GM20000 (cell line): Measurements from ENCODE around the gene ANO6.
A peak's percentile ranks its signal among the peaks of the same experiment; 100 is the strongest.

Experiments
- DNase-seq: peaks from one replicate; pipeline ENCODE4 v3.0.0; 2012; ENCODE audit warnings: low spot score
- TF ChIP-seq, protein P1 (sequence below): IDR thresholded peaks from 2 replicates; pipeline ENCODE4 v1.5.1; 2012; ENCODE audit warnings: mild to moderate bottlenecking, control low read depth; ENCODE audit errors: extremely low read depth, missing control alignments

Gene ANO6

GRCh38 chr12:45246236-45246635 is 30.3 kb downstream of the ANO6 start:
- TF ChIP-seq, protein P1, sequence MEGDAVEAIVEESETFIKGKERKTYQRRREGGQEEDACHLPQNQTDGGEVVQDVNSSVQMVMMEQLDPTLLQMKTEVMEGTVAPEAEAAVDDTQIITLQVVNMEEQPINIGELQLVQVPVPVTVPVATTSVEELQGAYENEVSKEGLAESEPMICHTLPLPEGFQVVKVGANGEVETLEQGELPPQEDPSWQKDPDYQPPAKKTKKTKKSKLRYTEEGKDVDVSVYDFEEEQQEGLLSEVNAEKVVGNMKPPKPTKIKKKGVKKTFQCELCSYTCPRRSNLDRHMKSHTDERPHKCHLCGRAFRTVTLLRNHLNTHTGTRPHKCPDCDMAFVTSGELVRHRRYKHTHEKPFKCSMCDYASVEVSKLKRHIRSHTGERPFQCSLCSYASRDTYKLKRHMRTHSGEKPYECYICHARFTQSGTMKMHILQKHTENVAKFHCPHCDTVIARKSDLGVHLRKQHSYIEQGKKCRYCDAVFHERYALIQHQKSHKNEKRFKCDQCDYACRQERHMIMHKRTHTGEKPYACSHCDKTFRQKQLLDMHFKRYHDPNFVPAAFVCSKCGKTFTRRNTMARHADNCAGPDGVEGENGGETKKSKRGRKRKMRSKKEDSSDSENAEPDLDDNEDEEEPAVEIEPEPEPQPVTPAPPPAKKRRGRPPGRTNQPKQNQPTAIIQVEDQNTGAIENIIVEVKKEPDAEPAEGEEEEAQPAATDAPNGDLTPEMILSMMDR, result no peak
- DNase-seq, result no peak

- TF ChIP-seq, protein P1, result no peak
- DNase-seq, result no peak
These were observed 31.7 kb downstream of the ANO6 start for GRCh38 chr12:45247589-45247988.

GRCh38 chr12:45248095-45248494 is 32.2 kb downstream of the ANO6 start:
- TF ChIP-seq, protein P1, result no peak
- DNase-seq, result no peak

DNA sequence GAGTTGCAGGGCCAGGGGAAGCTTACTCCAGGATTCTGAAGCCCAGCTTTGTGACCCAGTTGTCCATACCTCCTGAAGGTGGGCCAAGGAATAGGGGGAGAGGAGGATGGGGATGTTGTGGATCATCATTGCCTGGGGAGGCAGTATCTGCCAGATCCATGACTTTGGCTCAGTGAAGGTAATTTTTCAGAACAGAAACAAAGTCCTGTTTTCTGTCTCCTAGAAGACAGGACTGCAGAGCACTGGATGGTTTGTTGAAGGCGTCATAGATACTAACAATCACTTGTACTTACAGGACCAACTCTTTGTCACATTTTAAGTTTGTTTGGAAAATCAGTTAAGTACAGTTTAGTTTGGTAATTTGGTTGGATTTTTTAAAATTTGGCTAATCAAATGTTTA is 38.4 kb downstream of the ANO6 start:
- TF ChIP-seq, protein P1, result no peak
- DNase-seq, result no peak

DNA sequence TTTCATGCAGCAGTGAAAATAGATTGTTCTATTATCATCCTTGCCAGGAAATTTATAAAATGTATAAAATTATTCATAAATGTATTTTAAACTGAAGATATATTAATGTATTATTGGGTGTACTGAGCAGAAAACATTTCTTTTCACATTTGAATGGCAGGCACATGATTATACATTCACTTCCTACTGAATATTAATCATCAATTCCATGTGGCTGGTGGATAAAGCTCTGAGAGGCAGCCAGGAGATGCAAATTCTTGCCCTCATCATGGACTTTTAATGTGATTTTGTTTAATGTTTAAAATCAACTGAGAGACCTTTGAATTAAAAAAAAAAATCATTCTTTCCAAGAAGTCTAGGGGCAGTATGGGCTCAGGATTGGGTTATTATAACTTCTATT is 40.8 kb downstream of the ANO6 start:
- TF ChIP-seq, protein P1, result no peak
- DNase-seq, result no peak

- TF ChIP-seq, protein P1, result no peak
- peak; percentile 47 for DNase-seq
These were observed 41.5 kb downstream of the ANO6 start for GRCh38 chr12:45257185-45257930.

GRCh38 chr12:45259675-45260074 is 43.8 kb downstream of the ANO6 start:
- TF ChIP-seq, protein P1, result no peak
- no peak for DNase-seq
